ENCODE measurements around the gene ZNF600. TPM values are rescaled to one million over a fixed set of nuclear protein-coding genes. Genes with fewer than 3 reads are reported as not detected.
"Not testable (repeated sequence)": the region's sequence is repeated elsewhere in the genome, so short reads cannot be mapped to it uniquely, and the experiment has no call there.

ZNF600 gene
- polyA plus RNA-seq, 1 of the 3 experiments (the other 2 are of a cell fraction), result 9.9 TPM

- peak overlapping the region; percentile 99 for H2AFZ ChIP-seq (ENCODE audit: low read depth)
- no peaks in the 10 kb centered on the region for H3K36me3 ChIP-seq (replicated peaks in 1 of 2; ENCODE audit: control insufficient read depth in 1 of 2, insufficient read depth in 2 of 2, low read length in 1 of 2)
- ChIA-PET POLR2A (no interaction called here), CTCF (no interaction called here)
- peak overlapping the region; percentile 88 for H3K4me2 ChIP-seq
- 13% methylated on average over 17 of the region's 23 CpGs for WGBS (ENCODE audit: low lambda C conversion rate)
- no peaks in the 10 kb centered on the region for H4K20me1 ChIP-seq (ENCODE audit: insufficient read depth)
- no peaks in the 10 kb centered on the region for H3K9me2 ChIP-seq
- H3K9ac ChIP-seq, result peak overlapping the region; percentile 72
- H3K27me3 ChIP-seq (ENCODE audit: insufficient read depth), result no peaks in the 10 kb centered on the region
- peaks cover 0 to 2% of the 10 kb centered on the region in 2 experiments; a peak in 1 of 4 replicates for H3K4me1 ChIP-seq (ENCODE audit: control insufficient read depth in 1 of 2, insufficient read depth in 2 of 2, low read depth in 1 of 2, low read length in 1 of 2)
- peak; percentile 41 for DNase-seq
- no peaks in the 10 kb centered on the region for H3F3A ChIP-seq (replicated peaks; ENCODE audit: insufficient read depth)
- peak overlapping the region; percentile 68 to 92 for H3K4me3 ChIP-seq (ENCODE audit: low read depth in 2 of 2, low read length in 1 of 2)
- H3K27ac ChIP-seq (ENCODE audit: low read depth in 2 of 2, low read length in 1 of 2), result no peak overlapping the region
- no peaks in the 10 kb centered on the region for H3K9me3 ChIP-seq
- H3K79me2 ChIP-seq (ENCODE audit: insufficient read depth), result no peaks in the 10 kb centered on the region
- no peak for TF ChIP-seq IRF3 (IDR thresholded peaks at IDR 0.05; ENCODE audit: low read depth, low read length)
- no peak for TF ChIP-seq NRF1 (IDR thresholded peaks at IDR 0.05; ENCODE audit: low read depth, low read length)
- TF ChIP-seq RFX5 (IDR thresholded peaks at IDR 0.05; ENCODE audit: low read length), result no peak
- no peak for TF ChIP-seq SMC3 (IDR thresholded peaks at IDR 0.05; ENCODE audit: low read depth, low read length)
- no peak for TF ChIP-seq RAD21 (IDR thresholded peaks at IDR 0.05; ENCODE audit: low read length)
- TF ChIP-seq TEAD4 (IDR thresholded peaks at IDR 0.05; ENCODE audit: borderline replicate concordance, insufficient read depth), result no peak
Measured at GRCh38 chr19:52786078-52786463, 520 bp downstream of the ZNF600 start.

- H3K27me3 ChIP-seq (ENCODE audit: insufficient read depth), result no peaks in the 10 kb centered on the region
- H4K20me1 ChIP-seq (ENCODE audit: insufficient read depth), result no peaks in the 10 kb centered on the region
- H3K36me3 ChIP-seq (replicated peaks in 1 of 2; ENCODE audit: control insufficient read depth in 1 of 2, insufficient read depth in 2 of 2, low read length in 1 of 2), result no peaks in the 10 kb centered on the region
- H3K27ac ChIP-seq (ENCODE audit: low read depth in 2 of 2, low read length in 1 of 2), result no peak overlapping the region
- POLR2A ChIA-PET, result no interaction called here
- CTCF ChIA-PET, result no interaction called here
- no peaks in the 10 kb centered on the region for H3F3A ChIP-seq (replicated peaks; ENCODE audit: insufficient read depth)
- H3K4me1 ChIP-seq (ENCODE audit: control insufficient read depth in 1 of 2, insufficient read depth in 2 of 2, low read depth in 1 of 2, low read length in 1 of 2), result peaks cover 0 to 2% of the 10 kb centered on the region in 2 experiments; a peak in 1 of 4 replicates
- no peaks in the 10 kb centered on the region for H3K79me2 ChIP-seq (ENCODE audit: insufficient read depth)
- H3K4me3 ChIP-seq (ENCODE audit: low read depth in 2 of 2, low read length in 1 of 2), result peak overlapping the region; percentile 68 to 92; a peak in 3 of 4 replicates
- WGBS (ENCODE audit: low lambda C conversion rate), result 85% methylated on average over 3 of the region's 3 CpGs
- H3K4me2 ChIP-seq, result peak overlapping the region; percentile 88
- no peak overlapping the region for H2AFZ ChIP-seq (ENCODE audit: low read depth)
- no peaks in the 10 kb centered on the region for H3K9me3 ChIP-seq
- 0 out of 2 replicates have a peak overlapping the region, but pooled peaks have one; percentile 72 for H3K9ac ChIP-seq
- TF ChIP-seq YY1 (IDR thresholded peaks at IDR 0.05; ENCODE audit: low read depth), result no peak
- TF ChIP-seq EZH2phosphoT487 (IDR thresholded peaks at IDR 0.05; ENCODE audit: borderline replicate concordance, low read depth), result no peak
- no peak for TF ChIP-seq PBX3 (IDR thresholded peaks at IDR 0.05)
- TF ChIP-seq IRF3 (IDR thresholded peaks at IDR 0.05; ENCODE audit: low read depth, low read length), result no peak
- no peak for TF ChIP-seq RAD21 (IDR thresholded peaks at IDR 0.05; ENCODE audit: low read length)
- TF ChIP-seq RFX5 (IDR thresholded peaks at IDR 0.05; ENCODE audit: low read length), result no peak
- TF ChIP-seq FOSL2 (IDR thresholded peaks at IDR 0.05; ENCODE audit: borderline replicate concordance, low read depth), result no peak
- no peak for TF ChIP-seq REST (IDR thresholded peaks at IDR 0.05; ENCODE audit: low read depth, low read length)
- H3K9me2 ChIP-seq, result no peaks in the 10 kb centered on the region
- DNase-seq, result no peak
Measured at GRCh38 chr19:52785506-52785905, 1.1 kb downstream of the ZNF600 start.

- DNase-seq; H3K9me2 ChIP-seq; H3K27ac ChIP-seq (ENCODE audit: low read depth in 2 of 2, low read length in 1 of 2); H3K9me3 ChIP-seq; POLR2A ChIA-PET; H2AFZ ChIP-seq (ENCODE audit: low read depth); H3K4me1 ChIP-seq (ENCODE audit: control insufficient read depth in 1 of 2, insufficient read depth in 2 of 2, low read depth in 1 of 2, low read length in 1 of 2); CTCF ChIA-PET; H3K4me3 ChIP-seq (ENCODE audit: low read depth in 2 of 2, low read length in 1 of 2); H3F3A ChIP-seq (replicated peaks; ENCODE audit: insufficient read depth); H3K79me2 ChIP-seq (ENCODE audit: insufficient read depth); H4K20me1 ChIP-seq (ENCODE audit: insufficient read depth); H3K4me2 ChIP-seq; H3K27me3 ChIP-seq (ENCODE audit: insufficient read depth); H3K9ac ChIP-seq; H3K36me3 ChIP-seq (replicated peaks in 1 of 2; ENCODE audit: control insufficient read depth in 1 of 2, insufficient read depth in 2 of 2, low read length in 1 of 2): not testable (repeated sequence)
- WGBS (ENCODE audit: low lambda C conversion rate), result 88% methylated on average over 1 of the region's 2 CpGs
Measured at GRCh38 chr19:52782864-52783263, 3.7 kb downstream of the ZNF600 start.

Measured in SK-N-SH (cell line).